GM18519 (cell line): Measurements from ENCODE around the gene NRXN3.

Source experiments
- ATAC-seq: cut with Tn5 transposase; IDR thresholded peaks from one replicate; pipeline ENCODE4 v1.9.1; 2021; ENCODE audit warnings: mild to moderate bottlenecking, moderate library complexity; ENCODE audit not compliant: unreplicated experiment, low FRiP score

The NRXN3 gene

GRCh38 chr14:79708426-79709388 is 1538.5 kb downstream of the NRXN3 start:
- no peak for ATAC-seq

- ATAC-seq = no peak
Observed at GRCh38 chr14:79709573-79709972, 1539.4 kb downstream of the NRXN3 start.

GRCh38 chr14:79712302-79712950 is 1542.3 kb downstream of the NRXN3 start:
- ATAC-seq = no peak

- ATAC-seq = no peak
Observed at GRCh38 chr14:79721399-79722084, 1551.4 kb downstream of the NRXN3 start.

GRCh38 chr14:79724934-79725717 is 1555.0 kb downstream of the NRXN3 start:
- ATAC-seq = no peak

- no peak for ATAC-seq
Observed at GRCh38 chr14:79727900-79728299, 1557.7 kb downstream of the NRXN3 start.

GRCh38 chr14:79728331-79728730 is 1558.2 kb downstream of the NRXN3 start:
- no peak for ATAC-seq

GRCh38 chr14:79729731-79730130 is 1559.6 kb downstream of the NRXN3 start:
- no peak for ATAC-seq

- ATAC-seq = no peak
Observed at GRCh38 chr14:79730196-79730595, 1560.0 kb downstream of the NRXN3 start.

- ATAC-seq = no peak
Observed at GRCh38 chr14:79730953-79731352, 1560.8 kb downstream of the NRXN3 start.

GRCh38 chr14:79732911-79733655 is 1562.9 kb downstream of the NRXN3 start:
- no peak for ATAC-seq

- no peak for ATAC-seq
Observed at GRCh38 chr14:79734151-79734550, 1564.0 kb downstream of the NRXN3 start.

GRCh38 chr14:79734656-79735055 is 1564.5 kb downstream of the NRXN3 start:
- ATAC-seq = no peak

- no peak for ATAC-seq
Observed at GRCh38 chr14:79735121-79735520, 1564.9 kb downstream of the NRXN3 start.

GRCh38 chr14:79740066-79740601 is 1570.0 kb downstream of the NRXN3 start:
- no peak for ATAC-seq

GRCh38 chr14:79742142-79742541 is 1572.0 kb downstream of the NRXN3 start:
- no peak for ATAC-seq

GRCh38 chr14:79745046-79745445 is 1574.9 kb downstream of the NRXN3 start:
- ATAC-seq = no peak

GRCh38 chr14:79749065-79749464 is 1578.9 kb downstream of the NRXN3 start:
- ATAC-seq = no peak

- ATAC-seq = no peak
Observed at GRCh38 chr14:79758985-79759384, 1588.8 kb downstream of the NRXN3 start.
